Stimulated activated CD8-positive, alpha-beta memory T cell treated with anti-CD3 and anti-CD28 coated beads, Interleukin-7, amount 100 ng/mL, for 1 hour (primary cell): ENCODE results near the gene SHROOM3.

Experiments
- DNase-seq, 2 donors: peaks; one replicate each; pipeline ENCODE4 v3.0.0-alpha.2; 2020; ENCODE audit warnings: low read depth in 2 of 2

Gene SHROOM3

GRCh38 chr4:76663824-76664223, 228.8 kb downstream of the SHROOM3 start:
- no peak for DNase-seq

GRCh38 chr4:76665153-76665552, 230.1 kb downstream of the SHROOM3 start:
- DNase-seq = no peak

GRCh38 chr4:76665721-76666120, 230.7 kb downstream of the SHROOM3 start:
- DNase-seq = no peak

GRCh38 chr4:76666944-76667532, 232.0 kb downstream of the SHROOM3 start:
- DNase-seq = no peak

- no peak for DNase-seq
Measured at GRCh38 chr4:76670631-76671030, 235.6 kb downstream of the SHROOM3 start.

GRCh38 chr4:76673362-76673761, 238.3 kb downstream of the SHROOM3 start:
- no peak for DNase-seq

- DNase-seq = no peak
Measured at GRCh38 chr4:76674983-76675382, 240.0 kb downstream of the SHROOM3 start.

- DNase-seq = no peak
Measured at GRCh38 chr4:76677571-76678326, 242.7 kb downstream of the SHROOM3 start.

GRCh38 chr4:76679691-76680090, 244.7 kb downstream of the SHROOM3 start:
- DNase-seq = no peak

- DNase-seq = no peak
Measured at GRCh38 chr4:76680952-76681351, 245.9 kb downstream of the SHROOM3 start.

GRCh38 chr4:76681996-76682395, 247.0 kb downstream of the SHROOM3 start:
- no peak for DNase-seq

GRCh38 chr4:76683144-76683543, 248.1 kb downstream of the SHROOM3 start:
- DNase-seq = no peak

- no peak for DNase-seq
Measured at GRCh38 chr4:76687746-76688448, 252.9 kb downstream of the SHROOM3 start.

- DNase-seq = no peak
Measured at GRCh38 chr4:76688619-76689144, 253.7 kb downstream of the SHROOM3 start.

- DNase-seq = no peak
Measured at GRCh38 chr4:76689145-76689817, 254.3 kb downstream of the SHROOM3 start.

GRCh38 chr4:76690011-76690905, 255.2 kb downstream of the SHROOM3 start:
- DNase-seq = no peak

GRCh38 chr4:76690906-76691275, 255.9 kb downstream of the SHROOM3 start:
- DNase-seq = no peak

- no peak for DNase-seq
Measured at GRCh38 chr4:76691807-76692582, 257.0 kb downstream of the SHROOM3 start.

GRCh38 chr4:76692761-76693160, 257.7 kb downstream of the SHROOM3 start:
- no peak for DNase-seq

- no peak for DNase-seq
Measured at GRCh38 chr4:76694056-76694455, 259.0 kb downstream of the SHROOM3 start.
